Thyroid gland (tissue), 4 donors: ENCODE results near the gene RNASE1.

Experiments
- CTCF ChIP-seq, 6 experiments: fragments of 200-600 bp in 3 of 6; fragments of 450-650 bp in 3 of 6; sonication (generic) in 3 of 6; IDR thresholded peaks; one replicate each; pipeline ENCODE4 v1.5.1; 2016 to 2019; ENCODE audit warnings: antibody characterized with exemption in 6 of 6, mild to moderate bottlenecking in 2 of 6, inconsistent platforms in 1 of 6, moderate library complexity in 1 of 6
- POLR2A ChIP-seq, 2 donors: fragments of 450-650 bp; IDR thresholded peaks; one replicate each; pipeline ENCODE4 v1.6.1; 2017; ENCODE audit warnings: antibody characterized with exemption in 2 of 2, mild to moderate bottlenecking in 2 of 2, moderate library complexity in 1 of 2

DNA sequence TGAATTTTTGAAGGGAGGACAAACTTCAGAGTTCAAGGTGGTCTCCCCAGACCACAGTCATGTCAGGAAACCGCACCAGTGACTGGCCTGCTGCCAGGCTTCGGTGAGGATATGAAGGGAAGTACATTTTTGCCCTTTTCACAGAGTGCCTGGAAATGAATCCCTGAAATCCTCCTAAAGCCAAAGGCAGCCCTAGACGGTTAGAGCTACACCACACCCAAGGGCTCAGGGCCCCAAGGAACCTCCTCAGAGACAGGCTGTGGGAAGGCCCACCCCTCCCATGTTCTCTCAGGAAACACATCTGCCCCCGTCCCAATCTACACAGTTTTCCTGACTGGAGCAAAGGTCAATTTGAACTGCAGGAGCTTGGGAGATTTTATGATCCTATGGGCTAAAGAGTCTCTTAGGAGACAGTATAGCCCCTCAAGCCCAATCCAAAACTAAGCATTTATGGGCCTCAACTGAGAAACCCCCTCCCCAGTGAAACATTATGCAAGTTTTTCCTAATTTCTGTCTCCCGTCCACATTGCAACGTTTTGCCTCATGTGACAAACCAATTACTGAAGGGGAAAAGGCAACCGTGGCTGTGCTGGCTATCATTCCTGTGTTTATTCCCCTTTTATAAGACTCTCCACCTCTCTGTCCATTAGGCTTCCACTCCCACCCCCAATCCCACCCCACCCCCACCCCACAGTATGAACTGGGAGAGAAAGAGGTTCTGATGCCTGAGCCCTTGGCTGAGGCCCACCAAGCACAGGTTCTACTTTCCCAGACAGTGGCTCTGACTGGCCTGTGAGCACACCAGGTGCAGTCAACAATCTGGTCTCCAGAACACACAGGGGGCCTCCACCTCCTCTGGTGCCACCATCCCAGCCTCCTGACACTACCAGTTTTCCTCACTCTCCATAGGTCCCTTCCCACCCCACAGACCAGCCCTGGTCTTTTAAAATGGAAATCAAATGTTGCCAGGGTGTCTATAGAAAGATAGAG, 9.6 kb upstream of the RNASE1 start:
- TF ChIP-seq CTCF (IDR thresholded peaks at IDR 0.05), result no peak
- TF ChIP-seq POLR2A (IDR thresholded peaks at IDR 0.05), result no peak
